MG63 (cell line): ENCODE measurements around the gene AMPH. TPM values are rescaled to one million over a fixed set of nuclear protein-coding genes. Genes with fewer than 3 reads are reported as not detected.
"Not testable (repeated sequence)": the region's sequence is repeated elsewhere in the genome, so short reads cannot be mapped to it uniquely, and the experiment has no call there.

ENCODE experiments used
- DNase-seq: peaks from one replicate; pipeline ENCODE4 v3.0.0-alpha.2; 2020
- H3K27me3 ChIP-seq: fragments of 250-450 bp; sonication (Bioruptor Pico); 2 replicates; pipeline ENCODE4 v1.5.1; 2020; ENCODE audit warnings: mild to moderate bottlenecking, moderate library complexity
- H3K36me3 ChIP-seq: fragments of 250-450 bp; sonication (Bioruptor Pico); 2 replicates; pipeline ENCODE4 v1.5.1; 2020; ENCODE audit warnings: mild to moderate bottlenecking, moderate library complexity
- H3K4me3 ChIP-seq: fragments of 250-450 bp; sonication (Bioruptor Pico); 2 replicates; pipeline ENCODE4 v1.5.1; 2020; ENCODE audit warnings: mild to moderate bottlenecking, moderate library complexity
- H3K9me3 ChIP-seq: fragments of 250-450 bp; sonication (Bioruptor Pico); 2 replicates; pipeline ENCODE4 v1.5.1; 2020; ENCODE audit warnings: mild to moderate bottlenecking, moderate library complexity
- total RNA-seq: library from RNA; depleted of rRNA; stranded (reverse); fragments of >200 nt; shearing (Covaris generic); gene quantifications from 2 replicates; pipeline ENCODE4 v1.2.3, GENCODE V29; 2014; ENCODE audit warnings: low replicate concordance

The AMPH gene
- total RNA-seq, 1 experiment from 2014 or later, result 1.6 TPM

GRCh38 chr7:38410056-38410455, 221.1 kb downstream of the AMPH start:
- Histone ChIP-seq H3K9me3 (no peaks in the 10 kb centered on the region), H3K4me3 (no peak overlapping the region), H3K27me3 (no peaks in the 10 kb centered on the region; the same call in 1 of the 2 replicates), H3K36me3 (no peaks in the 10 kb centered on the region)
- DNase-seq, result no peak

GRCh38 chr7:38409531-38409930, 221.6 kb downstream of the AMPH start:
- Histone ChIP-seq H3K9me3 (no peaks in the 10 kb centered on the region), H3K4me3 (no peak overlapping the region), H3K27me3 (no peaks in the 10 kb centered on the region; the same call in 1 of the 2 replicates), H3K36me3 (no peaks in the 10 kb centered on the region)
- DNase-seq, result no peak

- DNase-seq, result no peak
- no peak overlapping the region for H3K4me3 ChIP-seq
- no peaks in the 10 kb centered on the region for H3K36me3 ChIP-seq
- no peaks in the 10 kb centered on the region for H3K9me3 ChIP-seq
- no peaks in the 10 kb centered on the region for H3K27me3 ChIP-seq
Observed at GRCh38 chr7:38398725-38399321, 232.3 kb downstream of the AMPH start.

GRCh38 chr7:38396852-38397251, 234.3 kb downstream of the AMPH start:
- no peaks in the 10 kb centered on the region for H3K9me3 ChIP-seq
- H3K4me3 ChIP-seq, result no peak overlapping the region
- DNase-seq, result no peak
- H3K36me3 ChIP-seq, result no peaks in the 10 kb centered on the region
- no peaks in the 10 kb centered on the region for H3K27me3 ChIP-seq

GRCh38 chr7:38395921-38396552, 235.1 kb downstream of the AMPH start:
- not testable (repeated sequence) for DNase-seq, H3K36me3 ChIP-seq, H3K9me3 ChIP-seq, H3K27me3 ChIP-seq, H3K4me3 ChIP-seq

GRCh38 chr7:38394660-38395059, 236.5 kb downstream of the AMPH start:
- DNase-seq, result no peak
- Histone ChIP-seq H3K27me3 (no peaks in the 10 kb centered on the region), H3K9me3 (no peaks in the 10 kb centered on the region), H3K36me3 (no peaks in the 10 kb centered on the region), H3K4me3 (no peak overlapping the region)

GRCh38 chr7:38393874-38394273, 237.3 kb downstream of the AMPH start:
- Histone ChIP-seq H3K27me3 (no peaks in the 10 kb centered on the region), H3K36me3 (no peaks in the 10 kb centered on the region), H3K9me3 (no peaks in the 10 kb centered on the region), H3K4me3 (no peak overlapping the region)
- DNase-seq, result no peak

- no peaks in the 10 kb centered on the region for H3K36me3 ChIP-seq
- H3K4me3 ChIP-seq, result no peak overlapping the region
- no peaks in the 10 kb centered on the region for H3K27me3 ChIP-seq
- no peak for DNase-seq
- H3K9me3 ChIP-seq, result peaks cover 4% of the 10 kb centered on the region; the same call in 1 of the 2 replicates
Observed at GRCh38 chr7:38391751-38392150, 239.4 kb downstream of the AMPH start.

- Histone ChIP-seq H3K27me3 (no peaks in the 10 kb centered on the region), H3K9me3 (peaks cover 4% of the 10 kb centered on the region; the same call in 1 of the 2 replicates), H3K36me3 (no peaks in the 10 kb centered on the region), H3K4me3 (no peak overlapping the region)
- DNase-seq, result no peak
Observed at GRCh38 chr7:38385682-38386081, 245.5 kb downstream of the AMPH start.

GRCh38 chr7:38383281-38383680, 247.9 kb downstream of the AMPH start:
- no peak for DNase-seq

GRCh38 chr7:38382684-38383083, 248.5 kb downstream of the AMPH start:
- DNase-seq, result peak; percentile 74
- Histone ChIP-seq H3K4me3 (no peak overlapping the region), H3K9me3 (peaks cover 4% of the 10 kb centered on the region; the same call in 1 of the 2 replicates), H3K27me3 (no peaks in the 10 kb centered on the region), H3K36me3 (no peaks in the 10 kb centered on the region)

More at GRCh38 chr7:38383281-38383680, 247.9 kb downstream of the AMPH start:
- Histone ChIP-seq H3K4me3 (no peak overlapping the region), H3K27me3 (no peaks in the 10 kb centered on the region), H3K9me3 (peaks cover 4% of the 10 kb centered on the region; the same call in 1 of the 2 replicates), H3K36me3 (no peaks in the 10 kb centered on the region)

GRCh38 chr7:38375453-38375852, 255.7 kb downstream of the AMPH start:
- no peak for DNase-seq
- H3K36me3 ChIP-seq, result no peaks in the 10 kb centered on the region
- H3K4me3 ChIP-seq, result no peak overlapping the region
- H3K27me3 ChIP-seq, result no peaks in the 10 kb centered on the region
- H3K9me3 ChIP-seq, result no peaks in the 10 kb centered on the region

GRCh38 chr7:38374507-38374906, 256.7 kb downstream of the AMPH start:
- Histone ChIP-seq H3K27me3 (no peaks in the 10 kb centered on the region), H3K9me3 (no peaks in the 10 kb centered on the region), H3K4me3 (no peak overlapping the region), H3K36me3 (no peaks in the 10 kb centered on the region)
- no peak for DNase-seq

- DNase-seq, result no peak
- no peaks in the 10 kb centered on the region for H3K9me3 ChIP-seq
- no peak overlapping the region for H3K4me3 ChIP-seq
- no peaks in the 10 kb centered on the region for H3K36me3 ChIP-seq
- no peaks in the 10 kb centered on the region for H3K27me3 ChIP-seq
Observed at GRCh38 chr7:38373155-38373554, 258.0 kb downstream of the AMPH start.

GRCh38 chr7:38372290-38372689, 258.9 kb downstream of the AMPH start:
- H3K36me3 ChIP-seq, result no peaks in the 10 kb centered on the region
- no peaks in the 10 kb centered on the region for H3K9me3 ChIP-seq
- DNase-seq, result no peak
- no peak overlapping the region for H3K4me3 ChIP-seq
- H3K27me3 ChIP-seq, result no peaks in the 10 kb centered on the region

- H3K9me3 ChIP-seq, result no peaks in the 10 kb centered on the region
- no peaks in the 10 kb centered on the region for H3K27me3 ChIP-seq
- H3K4me3 ChIP-seq, result no peak overlapping the region
- no peaks in the 10 kb centered on the region for H3K36me3 ChIP-seq
- peak; percentile 81 for DNase-seq
Observed at GRCh38 chr7:38369816-38370493, 261.2 kb downstream of the AMPH start.

- H3K27me3 ChIP-seq, result no peaks in the 10 kb centered on the region
- H3K9me3 ChIP-seq, result no peaks in the 10 kb centered on the region
- no peaks in the 10 kb centered on the region for H3K36me3 ChIP-seq
- peak; percentile 78 for DNase-seq
- no peak overlapping the region for H3K4me3 ChIP-seq
Observed at GRCh38 chr7:38368191-38368605, 263.0 kb downstream of the AMPH start.
